Stimulated activated CD8-positive, alpha-beta memory T cell treated with anti-CD3 and anti-CD28 coated beads, Interleukin-4, amount 100 ng/mL, for 24 hours (primary cell): ENCODE results near the gene CRTC2.

ENCODE experiments used
- DNase-seq: peaks from one replicate; pipeline ENCODE4 v3.0.0-alpha.2; 2020; ENCODE audit warnings: low read depth

CRTC2 gene

DNA sequence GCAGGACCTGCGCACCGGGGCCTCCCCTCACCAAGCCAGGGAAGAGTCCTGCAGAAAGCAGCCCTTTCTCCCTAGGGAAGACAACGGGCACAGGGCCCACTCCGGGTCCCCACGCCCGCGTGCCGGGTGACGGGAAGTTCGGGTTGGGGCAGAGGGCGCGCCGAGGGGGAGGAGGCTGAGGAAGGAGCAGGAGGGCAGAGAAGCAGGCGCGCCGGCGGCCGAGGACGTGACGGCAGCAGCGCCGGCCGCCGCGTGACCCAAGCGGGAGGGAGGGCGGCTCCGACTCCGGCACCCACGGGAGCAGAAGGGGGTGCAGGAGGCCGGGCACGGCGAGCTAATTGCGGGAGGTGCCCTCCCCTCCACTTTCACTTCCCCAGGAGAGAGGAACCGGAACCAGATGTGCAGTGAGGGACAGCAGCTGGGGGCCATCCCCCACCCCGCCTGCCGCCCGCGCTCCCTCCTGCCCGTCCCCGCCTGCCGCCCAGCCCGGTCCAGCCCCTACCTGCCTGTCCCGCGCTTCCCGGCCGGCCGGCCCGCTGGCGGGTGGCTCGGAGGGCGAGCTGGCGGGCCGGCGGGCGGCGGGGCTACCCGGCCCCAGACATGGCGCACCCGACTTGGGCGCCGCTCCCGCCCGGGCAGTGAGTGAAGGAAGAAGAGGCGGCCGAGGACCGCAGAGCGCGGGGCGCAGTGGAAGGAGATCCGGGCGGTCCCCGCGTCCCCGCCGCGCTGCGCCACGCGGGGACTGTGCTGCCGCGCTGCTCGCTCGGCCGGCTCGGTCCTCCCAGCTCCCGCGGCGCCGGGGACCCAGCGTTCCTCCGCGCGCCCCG lies 12.4 kb downstream of the CRTC2 start:
- DNase-seq = peak; percentile 57

DNA sequence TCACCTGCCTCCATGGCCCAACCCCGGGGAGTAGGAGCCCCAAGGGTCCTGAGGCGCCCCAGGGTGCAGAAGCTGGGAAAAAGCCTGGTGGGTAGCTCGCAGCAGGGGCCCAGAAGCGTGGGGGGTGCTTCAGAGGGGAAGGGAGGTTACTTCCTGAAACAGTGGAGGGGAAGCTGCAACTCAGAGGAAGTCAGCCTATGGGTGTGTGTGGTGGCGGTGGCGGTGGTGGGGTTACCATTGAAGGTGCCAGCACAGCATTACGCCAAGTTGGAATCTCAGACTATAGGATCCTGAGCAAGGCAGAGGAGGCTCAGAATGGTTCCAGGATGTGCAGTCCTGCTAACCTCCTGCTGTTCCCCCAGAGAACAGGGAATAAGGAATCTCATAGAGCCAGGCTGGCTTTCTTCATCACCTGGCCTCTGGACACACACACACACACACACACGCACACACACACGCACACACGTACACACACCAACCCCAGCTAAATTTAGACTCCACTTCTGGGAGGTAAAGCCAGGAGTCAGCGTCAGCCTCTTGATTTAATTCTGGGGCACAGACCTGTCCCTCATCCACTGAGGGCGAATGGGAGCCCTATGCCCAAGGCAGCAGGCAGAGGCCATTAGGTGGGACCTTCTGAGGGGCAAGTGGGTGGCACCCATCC lies 13.1 kb downstream of the CRTC2 start:
- peak; percentile 68 for DNase-seq

DNA sequence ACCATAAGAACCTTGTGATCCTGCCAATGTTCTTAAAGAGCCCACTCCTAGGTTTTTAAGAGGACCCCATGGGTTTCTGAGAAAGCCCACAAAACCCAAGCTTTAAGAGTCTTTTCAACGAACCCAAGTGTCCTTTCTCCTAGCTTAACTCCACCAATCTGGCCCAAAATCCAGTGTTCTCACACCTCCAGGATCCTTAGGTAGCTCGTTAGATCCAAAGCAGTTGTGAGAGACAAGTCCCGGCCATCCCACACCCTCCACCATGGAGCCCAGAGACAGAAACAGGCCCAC lies 13.6 kb downstream of the CRTC2 start:
- DNase-seq = no peak

DNA sequence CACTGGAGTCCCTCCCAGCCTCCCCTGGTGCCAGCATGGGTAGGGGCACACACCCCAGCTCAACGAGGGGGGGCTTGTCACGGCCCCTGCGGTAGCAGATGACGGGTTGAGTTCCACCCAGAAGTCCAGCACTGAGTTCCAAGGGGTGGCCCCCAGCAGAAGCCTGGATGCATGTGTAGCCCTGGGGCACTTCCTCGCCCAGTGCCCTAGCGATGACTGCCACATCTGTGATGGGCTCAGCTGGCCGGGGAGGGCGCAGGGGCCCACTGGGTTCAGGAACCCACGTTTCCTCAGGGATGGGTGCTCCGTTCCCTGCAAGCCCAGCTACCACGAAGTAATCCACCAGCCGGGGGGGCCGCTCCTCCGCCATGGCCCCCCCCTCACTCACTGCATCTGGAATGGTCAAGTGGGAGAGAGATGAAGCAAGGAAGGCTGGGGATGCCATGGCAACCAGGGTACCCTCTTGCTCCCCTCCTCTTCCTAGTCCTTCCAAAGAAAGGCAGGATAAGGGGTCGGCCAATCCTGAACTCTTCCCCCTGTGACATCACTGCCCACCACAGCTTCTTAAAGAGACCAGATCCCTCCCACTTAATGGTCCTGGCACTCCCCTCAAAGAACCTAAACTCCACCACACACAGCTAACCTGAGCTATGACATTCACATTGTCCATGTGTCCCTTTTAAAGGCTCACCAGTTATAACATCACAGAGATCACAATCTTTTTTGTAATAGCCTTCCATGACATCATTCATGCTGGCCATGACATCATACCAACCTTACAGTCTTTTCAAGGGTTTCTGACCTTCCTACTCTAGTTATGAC lies 14.2 kb downstream of the CRTC2 start:
- no peak for DNase-seq

DNA sequence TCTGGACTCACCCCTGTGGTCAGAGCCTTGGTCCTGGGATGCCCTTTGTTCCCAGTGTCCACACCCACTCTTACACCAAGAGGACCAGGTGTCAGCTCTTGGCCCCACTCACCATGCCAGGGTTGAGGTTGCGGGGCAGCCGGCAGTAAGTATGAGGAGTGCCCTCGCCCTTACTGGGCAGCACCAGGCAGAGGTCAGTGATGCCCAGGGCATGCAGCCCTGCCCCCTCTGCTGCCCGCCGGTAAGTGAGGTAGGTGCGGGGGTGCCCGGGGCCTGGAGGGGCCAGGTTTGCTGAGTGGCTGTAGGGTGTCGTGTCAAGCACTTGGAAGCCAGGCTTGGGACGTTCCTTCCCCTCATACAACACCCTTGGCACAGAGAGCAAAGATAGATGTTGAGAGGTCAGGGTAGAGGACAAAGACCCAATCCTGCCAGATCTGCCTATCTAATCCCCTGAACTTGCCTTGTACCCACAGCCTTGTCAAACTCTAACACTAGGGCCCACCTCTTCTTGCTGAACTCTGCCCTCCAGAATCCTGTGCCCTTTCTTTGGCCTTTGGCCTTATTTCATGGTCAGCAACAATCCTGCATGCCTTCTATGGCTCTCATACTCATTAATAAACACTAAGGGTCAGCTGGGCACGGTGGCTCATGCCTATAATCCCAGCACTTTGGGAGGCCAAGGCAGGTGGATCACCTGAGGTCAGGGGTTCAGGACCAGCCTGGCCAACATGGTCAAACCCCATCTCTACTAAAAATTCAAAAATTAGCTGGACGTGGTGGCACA lies 15.5 kb downstream of the CRTC2 start:
- DNase-seq = no peak

DNA sequence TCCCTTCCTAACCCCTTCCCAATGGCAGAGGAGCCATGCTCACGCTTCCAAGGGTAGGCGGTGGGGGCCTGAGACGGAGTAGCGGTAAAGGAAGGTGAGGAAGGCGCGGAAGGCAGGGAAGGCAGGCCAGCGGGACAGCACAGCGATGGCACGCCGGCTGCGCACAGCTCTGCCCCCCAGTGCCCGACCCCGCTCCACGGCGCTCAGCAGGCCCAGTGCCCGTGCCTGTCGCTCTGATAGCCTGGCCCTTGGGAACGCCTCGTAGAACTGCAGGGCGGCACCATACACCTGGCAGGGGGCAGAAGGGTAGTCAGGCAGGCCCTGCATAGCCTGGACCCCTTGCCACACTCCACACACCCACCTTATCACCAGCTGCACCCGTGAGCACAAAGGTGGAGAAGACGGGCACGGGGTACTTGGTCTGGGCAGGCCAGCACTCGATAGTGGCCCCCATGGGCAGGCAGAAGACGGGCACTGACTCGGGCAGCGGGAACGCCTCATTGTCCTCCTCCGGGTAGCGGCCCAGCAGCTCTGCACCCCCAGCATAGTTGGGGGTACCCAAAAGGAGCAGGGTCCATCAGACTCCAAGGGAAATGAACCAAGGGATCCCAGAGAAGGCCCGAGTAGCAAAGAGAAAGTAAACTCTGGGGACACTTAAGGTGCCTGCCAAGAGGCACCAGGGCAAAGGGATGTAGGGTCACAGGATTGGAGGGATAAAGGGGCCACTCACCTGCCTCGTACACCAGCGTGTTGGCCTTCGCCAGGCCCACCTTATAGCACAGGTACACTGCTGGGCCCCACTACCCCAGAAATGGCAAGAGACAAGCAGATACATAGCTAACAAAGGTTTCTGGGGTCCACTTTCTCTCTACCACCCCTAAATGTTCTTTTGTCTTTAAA lies 16.3 kb downstream of the CRTC2 start:
- DNase-seq = no peak

DNA sequence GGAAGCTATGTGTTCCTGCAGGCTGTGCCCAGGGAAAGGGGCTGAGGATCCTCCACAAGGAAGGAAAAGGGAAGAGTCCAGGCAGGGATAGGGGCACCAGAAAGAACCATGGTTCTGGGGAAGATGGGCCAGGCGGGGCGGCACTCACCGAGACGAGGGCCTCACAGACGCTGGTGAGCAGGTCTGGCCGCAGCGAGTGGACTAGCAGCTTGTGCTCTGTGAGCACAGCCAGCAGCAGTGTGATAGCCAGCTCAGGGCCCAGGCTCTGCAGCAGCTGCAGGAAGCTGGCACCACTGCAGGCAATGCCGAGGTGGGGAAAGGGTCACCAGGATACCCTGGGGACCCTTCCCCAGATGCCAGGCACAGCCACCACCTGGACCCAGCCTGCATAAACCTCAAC lies 17.7 kb downstream of the CRTC2 start:
- no peak for DNase-seq

DNA sequence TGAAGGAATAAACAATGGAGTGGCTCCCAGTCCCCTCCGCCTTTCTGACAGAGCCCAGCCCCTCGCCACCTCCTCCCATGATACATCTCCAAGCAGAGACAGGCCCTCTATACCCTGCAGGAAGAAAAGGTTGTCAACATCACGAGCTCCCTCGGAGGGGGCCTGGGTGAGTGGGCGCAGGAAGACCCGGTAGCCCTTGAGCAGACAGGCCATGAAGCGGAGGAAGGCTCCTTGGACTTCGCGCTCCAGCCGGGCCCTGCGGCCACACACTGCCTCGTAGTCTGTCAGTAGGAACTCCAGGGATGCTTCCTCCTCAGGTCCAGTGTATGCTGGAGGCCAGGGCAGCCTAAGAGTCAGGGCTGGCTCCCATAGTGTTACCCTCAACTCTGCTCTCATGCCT lies 18.9 kb downstream of the CRTC2 start:
- DNase-seq = no peak

DNA sequence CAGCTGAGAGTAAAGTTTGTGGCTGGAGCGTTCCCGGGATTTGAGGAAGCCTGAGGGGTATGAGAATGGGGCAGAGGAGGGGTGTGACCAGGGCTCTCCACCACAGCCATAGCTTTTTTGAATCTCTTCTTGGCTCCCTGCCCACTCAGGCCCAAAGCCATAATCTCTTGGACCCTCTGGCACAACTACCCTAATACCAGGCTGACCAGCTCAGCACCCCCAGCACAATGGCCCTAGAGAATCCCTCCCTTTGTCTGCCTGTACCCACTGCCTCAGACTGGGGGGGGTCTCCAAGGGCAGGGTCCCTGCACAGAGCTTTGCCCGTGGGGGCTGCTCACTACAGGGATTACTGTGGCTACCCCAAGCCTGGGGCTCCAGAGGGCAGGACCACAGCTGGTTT lies 19.4 kb downstream of the CRTC2 start:
- DNase-seq = no peak

DNA sequence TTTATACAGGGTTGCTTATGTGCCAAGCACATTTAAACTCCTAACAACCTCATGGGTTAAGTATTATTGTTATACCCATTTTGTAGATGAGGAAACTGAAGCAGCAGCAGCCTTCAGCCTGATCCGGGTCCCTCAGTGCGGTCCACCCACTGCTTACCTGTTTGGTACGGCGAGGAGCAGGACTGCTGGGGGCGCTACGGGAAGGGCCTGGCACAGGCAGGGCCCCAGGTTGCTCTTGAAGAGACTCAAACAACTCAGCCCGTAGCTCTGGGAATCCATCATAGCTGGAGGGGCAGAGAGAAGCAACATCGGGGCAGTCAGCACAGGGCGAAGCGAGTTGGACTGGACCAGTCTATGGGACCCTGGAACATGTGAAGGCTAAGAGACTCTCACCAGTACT lies 21.1 kb downstream of the CRTC2 start:
- DNase-seq = no peak

DNA sequence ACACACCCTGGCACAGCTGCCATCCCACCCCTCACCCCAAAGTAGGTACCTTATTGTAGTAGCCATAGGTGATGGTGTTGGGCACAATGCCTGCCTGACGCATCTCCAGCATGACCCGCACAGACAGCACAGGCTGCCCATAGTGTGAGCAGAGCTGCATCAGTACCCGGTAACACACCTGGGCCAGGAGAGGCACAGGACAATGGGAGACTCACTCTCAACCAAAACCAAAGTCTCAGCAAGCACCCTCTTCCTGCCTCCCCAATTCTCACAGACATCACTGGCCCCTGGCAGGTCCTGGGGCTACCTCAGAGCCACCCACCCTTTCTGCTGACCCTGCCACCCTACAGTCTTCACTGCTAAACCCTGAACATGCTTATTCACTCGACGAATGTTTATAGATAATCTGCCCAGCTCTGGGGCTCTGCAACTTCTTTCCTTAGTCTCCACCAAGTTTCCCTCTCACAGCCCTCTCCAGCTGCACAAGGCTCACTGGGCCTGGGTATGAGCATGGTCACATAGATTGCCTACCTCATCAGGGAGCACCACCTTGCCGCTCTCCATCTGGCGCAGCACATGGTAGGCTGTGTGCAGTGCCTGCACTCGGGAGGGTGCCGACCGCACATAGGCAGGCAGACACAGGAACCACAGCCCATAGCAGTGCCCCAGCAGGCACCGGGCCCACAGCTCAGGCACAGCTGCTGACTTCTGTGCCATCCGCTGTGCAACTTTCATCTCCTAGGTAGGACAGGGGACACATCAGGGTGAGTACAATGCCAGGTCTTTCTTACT lies 22.2 kb downstream of the CRTC2 start:
- no peak for DNase-seq

DNA sequence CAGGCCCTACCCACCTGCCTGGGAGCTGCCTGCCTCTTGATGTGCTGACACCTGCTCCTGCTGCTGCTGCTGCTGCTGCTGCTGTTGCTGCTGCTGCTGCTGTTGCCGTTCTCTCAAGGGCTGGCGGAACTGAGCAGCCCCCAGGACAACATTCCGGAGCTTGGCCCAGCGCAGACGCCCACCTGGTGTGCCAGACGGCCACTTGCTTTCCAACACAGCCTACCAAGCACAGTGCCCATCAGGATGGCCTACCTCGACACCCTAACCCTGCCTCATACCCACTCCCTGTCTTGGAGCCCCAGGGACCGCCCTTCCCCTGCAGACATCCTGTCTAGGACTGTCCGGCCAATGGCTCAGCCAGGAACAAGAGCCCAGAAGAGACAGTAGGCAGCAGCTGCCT lies 23.7 kb downstream of the CRTC2 start:
- no peak for DNase-seq

DNA sequence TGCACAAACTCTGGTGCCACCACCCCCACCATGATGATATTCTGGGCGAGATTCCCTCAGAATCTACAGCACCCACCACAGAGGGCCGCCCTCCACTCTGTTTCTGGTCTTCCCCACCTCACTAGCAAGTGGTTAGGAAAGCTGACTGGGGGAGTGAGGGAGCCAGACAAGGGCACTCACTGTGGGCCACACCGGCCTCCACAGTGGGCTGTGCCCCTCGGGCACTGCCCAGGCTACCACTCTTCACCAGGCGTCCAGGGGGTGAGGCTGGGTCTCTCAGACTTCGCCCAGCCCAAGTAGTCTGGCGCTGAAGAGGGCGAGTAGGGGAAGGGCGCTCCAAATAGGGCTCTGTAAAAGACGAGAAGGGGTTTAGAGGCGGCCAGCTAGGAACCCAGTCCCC lies 24.5 kb downstream of the CRTC2 start:
- no peak for DNase-seq

DNA sequence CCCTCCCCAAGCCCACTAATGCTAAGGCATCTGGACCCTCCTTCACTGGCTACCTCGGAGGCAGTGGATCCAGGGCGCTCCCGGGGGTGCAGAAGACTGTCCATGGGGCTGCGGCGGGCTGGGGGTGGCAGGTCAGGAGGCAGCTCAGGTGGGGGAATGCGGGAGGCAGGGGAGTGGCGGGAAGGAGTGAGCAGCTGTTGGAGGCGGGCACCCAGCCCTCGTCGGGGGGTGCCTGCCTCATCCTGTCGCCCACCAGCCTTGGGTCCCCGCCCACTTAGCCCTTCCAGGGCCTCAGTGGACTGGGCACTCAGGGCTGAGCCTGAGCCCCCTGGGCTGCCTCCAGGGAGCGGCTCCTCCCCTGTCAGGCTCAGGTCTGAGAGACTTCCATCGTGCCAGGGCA lies 25.0 kb downstream of the CRTC2 start:
- no peak for DNase-seq

DNA sequence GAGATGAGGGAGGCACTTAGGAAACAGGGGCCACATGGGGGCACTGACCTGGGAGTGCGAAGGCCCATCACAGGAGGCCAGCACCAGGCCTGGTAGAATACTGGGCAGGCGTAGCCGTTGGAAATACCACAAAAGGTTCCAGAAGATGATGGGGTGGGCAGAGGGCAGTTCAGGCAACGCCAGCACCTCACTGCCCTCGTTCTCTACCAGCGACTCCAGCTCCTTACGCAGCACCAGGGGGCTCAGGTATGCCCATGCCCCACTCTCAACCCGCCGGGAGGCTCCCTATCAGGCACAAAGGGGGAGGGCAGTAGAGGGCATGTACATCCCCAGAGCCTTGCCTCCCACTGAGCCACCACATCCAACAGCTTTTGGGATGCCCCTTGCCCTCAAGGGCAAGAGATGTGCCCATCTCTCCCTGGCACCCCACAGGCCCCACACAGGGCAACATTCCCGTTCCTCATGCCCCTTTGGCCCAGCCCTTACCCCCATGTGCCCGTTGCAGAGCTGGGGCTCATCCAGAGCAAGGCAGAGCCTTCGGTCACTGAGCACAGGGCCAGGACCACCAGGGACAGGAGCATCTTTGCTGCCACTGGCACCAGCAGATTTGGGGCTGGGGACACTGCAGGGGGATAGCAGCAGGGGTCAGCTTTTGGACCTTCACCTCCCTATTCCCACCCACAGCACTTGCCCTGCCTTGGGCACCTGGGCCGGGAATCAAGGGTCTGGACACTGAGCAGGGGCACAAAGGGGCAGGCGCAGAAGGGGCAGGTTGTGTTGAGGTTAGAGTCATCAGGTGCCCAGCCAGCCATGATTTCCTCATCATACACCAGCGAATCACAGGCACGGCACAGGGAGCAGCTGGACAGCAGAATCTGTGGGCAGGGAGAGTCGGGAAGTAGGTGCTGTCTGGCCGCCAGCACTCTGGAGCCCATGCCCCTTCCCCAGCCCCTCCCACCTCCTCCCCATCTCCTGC lies 26.0 kb downstream of the CRTC2 start:
- no peak for DNase-seq

DNA sequence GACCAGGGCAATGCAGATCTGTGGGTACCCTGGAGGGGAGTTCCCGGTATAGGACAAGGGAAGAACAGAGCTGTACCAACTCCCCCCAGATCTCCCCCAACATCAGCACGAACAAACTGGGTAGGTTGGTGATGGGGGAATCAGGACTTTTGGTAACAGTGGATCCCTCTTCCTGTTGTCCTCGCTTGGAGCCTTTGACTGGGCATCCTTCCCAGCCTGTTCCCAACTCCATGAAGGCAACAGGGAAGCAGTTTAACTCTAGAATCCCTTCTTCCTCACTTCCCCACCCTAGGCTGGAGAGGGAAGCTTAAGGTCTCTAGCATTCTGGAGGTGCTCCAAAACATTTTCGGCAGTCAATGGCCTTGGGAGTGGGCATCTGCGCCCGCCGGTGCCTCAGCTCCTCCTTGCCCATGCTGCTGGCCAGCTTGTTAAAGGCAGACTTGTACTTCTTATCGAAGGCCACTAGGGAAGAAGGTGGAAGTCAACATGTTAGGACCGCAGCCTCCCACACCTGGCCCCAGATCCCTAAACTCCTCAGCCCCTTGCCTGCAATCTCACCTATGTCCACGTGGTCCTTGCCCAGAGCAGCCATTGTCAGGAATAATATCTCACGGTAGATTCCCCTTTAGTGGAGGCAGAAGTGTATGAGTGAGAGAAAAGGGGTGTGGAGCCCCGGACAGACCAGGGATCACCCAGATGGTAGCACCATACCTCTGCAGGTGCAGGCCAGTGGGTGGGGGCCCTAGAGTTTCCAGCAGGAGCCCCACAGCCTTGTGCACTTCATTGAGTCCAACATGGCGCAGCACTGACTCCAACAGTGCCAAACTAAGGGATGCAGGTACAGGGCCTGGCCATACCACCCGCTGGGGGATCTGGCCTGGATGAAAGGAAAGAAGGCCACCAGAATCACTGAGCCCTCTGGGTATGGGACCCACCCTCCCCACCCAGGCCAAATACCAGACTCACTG lies 28.1 kb downstream of the CRTC2 start:
- no peak for DNase-seq

DNA sequence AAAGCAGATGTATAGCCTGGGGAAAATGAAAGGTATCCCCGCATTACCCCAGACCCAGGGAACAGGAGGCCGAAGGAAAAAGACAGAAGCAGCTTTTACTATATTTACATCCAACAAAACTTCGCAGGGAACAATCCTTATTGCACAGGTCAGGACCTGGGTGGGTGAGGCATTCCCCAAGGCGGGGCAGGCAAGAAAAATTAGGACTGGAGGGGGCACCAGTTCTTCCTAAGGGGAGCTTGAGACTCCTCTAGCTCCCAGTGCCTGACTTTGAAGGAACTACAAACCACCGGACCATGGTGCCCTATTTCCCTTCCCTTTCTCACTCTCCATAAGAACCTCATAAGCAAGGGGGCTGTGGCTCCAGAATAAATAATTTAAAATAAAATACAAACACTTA lies 29.0 kb downstream of the CRTC2 start:
- DNase-seq = no peak

DNA sequence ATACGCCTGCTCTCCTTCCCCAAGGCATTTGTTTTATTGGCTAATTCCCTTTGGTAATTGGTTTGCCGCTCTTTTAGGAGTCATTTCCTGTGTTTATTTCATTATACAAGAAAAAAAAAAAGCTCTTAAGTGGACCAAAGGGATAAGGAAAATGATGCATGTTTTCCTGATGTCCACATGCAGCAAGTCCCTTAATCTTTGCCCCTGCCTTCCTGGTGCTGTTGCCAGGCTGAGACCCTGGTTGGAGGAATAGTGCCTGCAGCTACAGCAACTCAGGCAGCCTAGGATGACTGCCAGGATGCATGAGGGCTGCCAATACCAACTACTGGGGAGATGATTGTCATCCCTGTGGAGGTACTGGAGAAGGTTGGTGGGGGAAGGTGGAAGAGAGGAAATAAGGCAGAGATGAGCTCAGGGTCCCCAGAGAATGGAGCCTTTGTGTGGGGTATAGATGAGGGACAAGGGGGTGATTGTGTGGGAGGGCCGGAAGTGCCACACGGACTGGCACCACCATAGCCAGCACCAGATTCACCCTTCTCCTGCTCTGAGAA lies 29.5 kb downstream of the CRTC2 start:
- no peak for DNase-seq
